ENCODE measurements around the gene SMCO2.

DNA sequence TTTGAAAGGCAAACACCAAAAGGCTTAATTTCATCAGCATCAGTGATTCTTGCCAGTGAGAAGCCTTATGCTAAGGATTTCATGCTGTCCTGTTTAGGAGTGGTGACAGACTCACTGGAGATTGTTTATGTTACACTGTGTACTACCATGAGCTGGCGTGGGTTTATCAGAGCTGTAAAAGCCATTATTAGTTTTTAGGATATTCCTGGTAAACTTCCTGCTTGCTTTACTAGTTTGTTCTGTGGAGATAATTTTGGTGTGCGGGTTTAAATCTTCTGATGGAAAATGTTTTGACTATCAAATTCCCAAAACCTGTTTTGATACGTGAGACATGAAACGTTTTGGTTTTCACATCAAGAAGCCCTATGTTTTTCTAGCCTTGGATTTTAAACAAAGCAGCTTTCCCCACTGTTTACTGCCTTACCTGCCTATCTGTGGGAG, 92.7 kb downstream of the SMCO2 start:
- TF ChIP-seq RBM25 (IDR thresholded peaks at IDR 0.05; ENCODE audit: low read depth, low read length, severe bottlenecking): no peak
- TF ChIP-seq ZNF263 (CRISPR knock-in tag; IDR thresholded peaks at IDR 0.05; ENCODE audit: borderline replicate concordance): no peak
- TF ChIP-seq LARP7 (IDR thresholded peaks at IDR 0.05): no peak
- TF ChIP-seq, protein P1, sequence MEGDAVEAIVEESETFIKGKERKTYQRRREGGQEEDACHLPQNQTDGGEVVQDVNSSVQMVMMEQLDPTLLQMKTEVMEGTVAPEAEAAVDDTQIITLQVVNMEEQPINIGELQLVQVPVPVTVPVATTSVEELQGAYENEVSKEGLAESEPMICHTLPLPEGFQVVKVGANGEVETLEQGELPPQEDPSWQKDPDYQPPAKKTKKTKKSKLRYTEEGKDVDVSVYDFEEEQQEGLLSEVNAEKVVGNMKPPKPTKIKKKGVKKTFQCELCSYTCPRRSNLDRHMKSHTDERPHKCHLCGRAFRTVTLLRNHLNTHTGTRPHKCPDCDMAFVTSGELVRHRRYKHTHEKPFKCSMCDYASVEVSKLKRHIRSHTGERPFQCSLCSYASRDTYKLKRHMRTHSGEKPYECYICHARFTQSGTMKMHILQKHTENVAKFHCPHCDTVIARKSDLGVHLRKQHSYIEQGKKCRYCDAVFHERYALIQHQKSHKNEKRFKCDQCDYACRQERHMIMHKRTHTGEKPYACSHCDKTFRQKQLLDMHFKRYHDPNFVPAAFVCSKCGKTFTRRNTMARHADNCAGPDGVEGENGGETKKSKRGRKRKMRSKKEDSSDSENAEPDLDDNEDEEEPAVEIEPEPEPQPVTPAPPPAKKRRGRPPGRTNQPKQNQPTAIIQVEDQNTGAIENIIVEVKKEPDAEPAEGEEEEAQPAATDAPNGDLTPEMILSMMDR (IDR thresholded peaks at IDR 0.05 in 2 of 3, conservative IDR thresholded peaks at IDR 0.05 in 1 of 3; ENCODE audit: insufficient read depth in 2 of 3, low read depth in 1 of 3, low read length in 3 of 3): no peak
- no peak for TF ChIP-seq PYGO2 (tag; IDR thresholded peaks at IDR 0.05)
- no peak for TF ChIP-seq FOS (IDR thresholded peaks at IDR 0.05; ENCODE audit: extremely low read depth, insufficient read length)
- no peak for TF ChIP-seq EZH2 (IDR thresholded peaks at IDR 0.05; ENCODE audit: borderline replicate concordance, low read depth, low read length)
- TF ChIP-seq, protein P2, sequence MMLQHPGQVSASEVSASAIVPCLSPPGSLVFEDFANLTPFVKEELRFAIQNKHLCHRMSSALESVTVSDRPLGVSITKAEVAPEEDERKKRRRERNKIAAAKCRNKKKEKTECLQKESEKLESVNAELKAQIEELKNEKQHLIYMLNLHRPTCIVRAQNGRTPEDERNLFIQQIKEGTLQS (IDR thresholded peaks at IDR 0.05): no peak
- TF ChIP-seq, protein P2 (CRISPR knock-in tag; conservative IDR thresholded peaks at IDR 0.05): no peak
- no peak for TF ChIP-seq HDAC6 (IDR thresholded peaks at IDR 0.05; ENCODE audit: low read depth, low read length)
- TF ChIP-seq, protein P3, sequence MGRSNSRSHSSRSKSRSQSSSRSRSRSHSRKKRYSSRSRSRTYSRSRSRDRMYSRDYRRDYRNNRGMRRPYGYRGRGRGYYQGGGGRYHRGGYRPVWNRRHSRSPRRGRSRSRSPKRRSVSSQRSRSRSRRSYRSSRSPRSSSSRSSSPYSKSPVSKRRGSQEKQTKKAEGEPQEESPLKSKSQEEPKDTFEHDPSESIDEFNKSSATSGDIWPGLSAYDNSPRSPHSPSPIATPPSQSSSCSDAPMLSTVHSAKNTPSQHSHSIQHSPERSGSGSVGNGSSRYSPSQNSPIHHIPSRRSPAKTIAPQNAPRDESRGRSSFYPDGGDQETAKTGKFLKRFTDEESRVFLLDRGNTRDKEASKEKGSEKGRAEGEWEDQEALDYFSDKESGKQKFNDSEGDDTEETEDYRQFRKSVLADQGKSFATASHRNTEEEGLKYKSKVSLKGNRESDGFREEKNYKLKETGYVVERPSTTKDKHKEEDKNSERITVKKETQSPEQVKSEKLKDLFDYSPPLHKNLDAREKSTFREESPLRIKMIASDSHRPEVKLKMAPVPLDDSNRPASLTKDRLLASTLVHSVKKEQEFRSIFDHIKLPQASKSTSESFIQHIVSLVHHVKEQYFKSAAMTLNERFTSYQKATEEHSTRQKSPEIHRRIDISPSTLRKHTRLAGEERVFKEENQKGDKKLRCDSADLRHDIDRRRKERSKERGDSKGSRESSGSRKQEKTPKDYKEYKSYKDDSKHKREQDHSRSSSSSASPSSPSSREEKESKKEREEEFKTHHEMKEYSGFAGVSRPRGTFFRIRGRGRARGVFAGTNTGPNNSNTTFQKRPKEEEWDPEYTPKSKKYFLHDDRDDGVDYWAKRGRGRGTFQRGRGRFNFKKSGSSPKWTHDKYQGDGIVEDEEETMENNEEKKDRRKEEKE (IDR thresholded peaks at IDR 0.05; ENCODE audit: borderline replicate concordance in 1 of 2, control insufficient read depth in 1 of 2, low read depth in 2 of 2, low read length in 1 of 2): no peak
- no peak for TF ChIP-seq RCOR1 (IDR thresholded peaks at IDR 0.05; ENCODE audit: borderline replicate concordance in 1 of 2, low read depth in 2 of 2, low read length in 2 of 2)
- no peak for TF ChIP-seq POLR2A (conservative IDR thresholded peaks at IDR 0.05)

All from K562 (cell line).